NB4 (cell line): ENCODE measurements around the gene CHST15.

Experiments
- CTCF ChIP-seq: IDR thresholded peaks from one replicate; pipeline ENCODE4 v1.5.1; 2012; ENCODE audit warnings: low read depth, low read length
- POLR2A ChIP-seq: IDR thresholded peaks from 2 replicates; pipeline ENCODE4 v1.6.1; 2011; ENCODE audit warnings: mild to moderate bottlenecking; ENCODE audit not compliant: insufficient read length; ENCODE audit errors: extremely low read depth

- TF ChIP-seq CTCF (no peak), POLR2A (no peak)
Observed at GRCh38 chr10:124015991-124016390, 77.4 kb downstream of the CHST15 start.
